GM12891 (cell line): ENCODE data around the gene BTG1.

Experiments
- POLR2A ChIP-seq: IDR thresholded peaks from 2 replicates; pipeline ENCODE4 v1.6.1; 2011; ENCODE audit warnings: low read depth, low read length, control low read depth
- POLR2AphosphoS5 ChIP-seq: IDR thresholded peaks from 2 replicates; pipeline ENCODE4 v1.6.1; 2011; ENCODE audit warnings: low read depth, low read length, control low read depth
- TAF1 ChIP-seq: IDR thresholded peaks from 2 replicates; pipeline ENCODE4 v1.6.1; 2011; ENCODE audit warnings: low read depth, low read length, control low read depth

DNA sequence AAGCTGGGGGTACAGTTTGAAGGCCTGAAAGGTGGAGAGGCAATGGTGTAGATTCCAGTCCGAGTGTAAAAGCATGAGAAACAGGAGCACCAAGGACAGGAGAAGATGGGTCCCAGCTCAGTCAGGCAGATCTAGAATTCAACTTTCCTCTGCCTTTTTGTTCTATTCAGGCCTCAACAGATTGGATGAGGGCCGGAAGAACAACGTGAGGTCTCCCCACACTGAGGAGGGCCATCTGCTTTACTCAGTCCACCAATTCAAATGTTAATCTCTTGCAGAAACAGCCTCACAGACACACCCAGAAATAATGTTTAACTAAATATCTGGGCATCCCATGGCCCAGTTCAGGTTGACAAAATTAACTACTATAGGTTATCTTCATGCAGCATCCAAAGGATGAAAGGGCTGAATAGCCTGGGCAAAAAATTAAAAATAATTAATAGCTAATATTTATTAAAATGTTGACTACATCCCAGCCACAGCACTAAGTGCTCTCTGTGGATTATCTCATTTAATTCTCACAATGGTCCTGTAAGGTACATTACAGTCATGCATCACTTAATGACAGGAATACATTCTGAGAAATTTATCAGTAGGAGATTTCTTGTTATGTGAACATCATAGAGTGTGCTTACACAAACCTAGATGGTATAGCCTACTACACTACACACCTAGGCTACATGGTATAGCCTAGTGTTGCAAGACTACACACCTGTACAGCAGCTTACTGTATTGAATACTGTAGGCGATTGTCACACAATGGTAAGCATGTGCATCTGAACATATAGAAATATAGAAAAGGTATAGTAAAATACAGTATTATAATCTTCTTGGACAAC, 22.5 kb downstream of the BTG1 start:
- no peak for TF ChIP-seq POLR2A
- TF ChIP-seq POLR2AphosphoS5 = no peak
- no peak for TF ChIP-seq TAF1
